NCI-H460 (cell line): Measurements from ENCODE around the gene RTP3. TPM values are rescaled to one million over a fixed set of nuclear protein-coding genes. Genes with fewer than 3 reads are reported as not detected.
"Not testable (repeated sequence)": the region's sequence is repeated elsewhere in the genome, so short reads cannot be mapped to it uniquely, and the experiment has no call there.

Experiments used
- DNase-seq: peaks from one replicate; pipeline ENCODE4 v3.0.0-alpha.2; 2016; ENCODE audit warnings: low read depth; ENCODE audit errors: extremely low read depth
- total RNA-seq: library from RNA; depleted of rRNA; stranded (reverse); fragments of >200 nt; shearing (Covaris generic); gene quantifications from 2 replicates; pipeline ENCODE4 v1.2.3, GENCODE V29; 2014

The RTP3 gene
- total RNA-seq, 1 experiment from 2014 or later = not detected

- no peak for DNase-seq
Measured at GRCh38 chr3:46516521-46516920, 18.7 kb downstream of the RTP3 start.

GRCh38 chr3:46517016-46517783 lies 19.4 kb downstream of the RTP3 start:
- no peak for DNase-seq

GRCh38 chr3:46517784-46518181 lies 20.0 kb downstream of the RTP3 start:
- DNase-seq = no peak

- DNase-seq = no peak
Measured at GRCh38 chr3:46519952-46520351, 22.2 kb downstream of the RTP3 start.

GRCh38 chr3:46520531-46520930 lies 22.8 kb downstream of the RTP3 start:
- no peak for DNase-seq

- DNase-seq = no peak
Measured at GRCh38 chr3:46521096-46521495, 23.3 kb downstream of the RTP3 start.

- not testable (repeated sequence) for DNase-seq
Measured at GRCh38 chr3:46522201-46522600, 24.4 kb downstream of the RTP3 start.

- DNase-seq = no peak
Measured at GRCh38 chr3:46523556-46523955, 25.8 kb downstream of the RTP3 start.

GRCh38 chr3:46524008-46524407 lies 26.2 kb downstream of the RTP3 start:
- no peak for DNase-seq

GRCh38 chr3:46524832-46525231 lies 27.1 kb downstream of the RTP3 start:
- no peak for DNase-seq

GRCh38 chr3:46527239-46527638 lies 29.5 kb downstream of the RTP3 start:
- DNase-seq = no peak

- DNase-seq = no peak
Measured at GRCh38 chr3:46533091-46533490, 35.3 kb downstream of the RTP3 start.

GRCh38 chr3:46535746-46536145 lies 38.0 kb downstream of the RTP3 start:
- DNase-seq = no peak

GRCh38 chr3:46536758-46537157 lies 39.0 kb downstream of the RTP3 start:
- no peak for DNase-seq

GRCh38 chr3:46537316-46537715 lies 39.5 kb downstream of the RTP3 start:
- DNase-seq = no peak

- no peak for DNase-seq
Measured at GRCh38 chr3:46537779-46538178, 40.0 kb downstream of the RTP3 start.

- not testable (repeated sequence) for DNase-seq
Measured at GRCh38 chr3:46538425-46538802, 40.6 kb downstream of the RTP3 start.

GRCh38 chr3:46538803-46539442 lies 41.1 kb downstream of the RTP3 start:
- no peak for DNase-seq

GRCh38 chr3:46539443-46540005 lies 41.7 kb downstream of the RTP3 start:
- DNase-seq = no peak

GRCh38 chr3:46540550-46540949 lies 42.8 kb downstream of the RTP3 start:
- no peak for DNase-seq

- no peak for DNase-seq
Measured at GRCh38 chr3:46541835-46542234, 44.1 kb downstream of the RTP3 start.

- DNase-seq = no peak
Measured at GRCh38 chr3:46542344-46542743, 44.6 kb downstream of the RTP3 start.
